Esophagus muscularis mucosa (tissue), 4 donors: ENCODE data around the gene SRP68. TPM values are rescaled to one million over a fixed set of nuclear protein-coding genes. Genes with fewer than 3 reads are reported as not detected.

Source experiments
- DNase-seq: peaks from one replicate; pipeline ENCODE4 v3.0.0-alpha.2; 2017; ENCODE audit errors: extremely low spot score
- H3K27ac ChIP-seq, 4 donors: fragments of 200-600 bp; sonication (generic); replicated peaks in 1 of 4; 1 replicate in 3 of 4; 2 replicates in 1 of 4; pipeline ENCODE4 v1.5.1; 2016 to 2019; ENCODE audit warnings: mild to moderate bottlenecking in 1 of 4
- H3K27me3 ChIP-seq, 4 donors: fragments of 200-600 bp; sonication (generic); one replicate each; pipeline versions ENCODE4 v1.5.1 to v1.6.0; 2016 to 2019
- H3K36me3 ChIP-seq, 4 donors: fragments of 200-600 bp; sonication (generic); one replicate each; pipeline ENCODE4 v1.5.1; 2016 to 2019
- H3K4me1 ChIP-seq, 4 donors: fragments of 200-600 bp; sonication (generic); one replicate each; pipeline ENCODE4 v1.5.1; 2016 to 2019
- H3K4me3 ChIP-seq, 4 donors: fragments of 200-600 bp; sonication (generic); 1 replicate in 2 of 4; 2 replicates in 2 of 4; pipeline ENCODE4 v1.5.1; 2016 to 2019; ENCODE audit warnings: mild to moderate bottlenecking in 4 of 4, moderate library complexity in 1 of 4
- H3K9me3 ChIP-seq, 4 donors: fragments of 200-600 bp; sonication (generic); 1 replicate in 3 of 4; 2 replicates in 1 of 4; pipeline ENCODE4 v1.5.1; 2016 to 2019
- EP300 ChIP-seq: sonication (generic); formaldehyde crosslinking; IDR thresholded peaks from one replicate; pipeline ENCODE4 v1.6.1; 2017; ENCODE audit warnings: antibody characterized with exemption
- POLR2A ChIP-seq: fragments of 450-650 bp; IDR thresholded peaks from one replicate; pipeline ENCODE4 v1.6.1; 2017; ENCODE audit warnings: antibody characterized with exemption, moderate library complexity, mild to moderate bottlenecking, low read depth
- POLR2AphosphoS5 ChIP-seq, 2 donors: sonication (generic); formaldehyde crosslinking; IDR thresholded peaks; one replicate each; pipeline ENCODE4 v1.6.1; 2017; ENCODE audit warnings: antibody characterized with exemption in 2 of 2
- WGBS: methylation state at CpG from one replicate; pipeline ENCODE4 v1.1.5; 2018; 5-methylcytosine and 5-hydroxymethylcytosine counted together
- intact Hi-C: fragments of 100-400 bp; cut with DNase I; formaldehyde crosslinking; loops from one replicate; pipeline ENCODE4 v1.15.1; 2023
- total RNA-seq, 4 donors: library from RNA; depleted of rRNA; stranded (reverse); fragments of >200 nt; gene quantifications; one replicate each; pipeline versions ENCODE4 v1.1.0 to v1.2.1, GENCODE V29; 2016
- TF ChIP-seq, protein P1 (sequence below), 3 experiments: fragments of 200-600 bp in 2 of 3; fragments of 450-650 bp in 1 of 3; sonication (generic) in 2 of 3; IDR thresholded peaks; one replicate each; pipeline ENCODE4 v1.5.1; 2017 to 2019; ENCODE audit warnings: antibody characterized with exemption in 3 of 3, mild to moderate bottlenecking in 2 of 3, moderate library complexity in 1 of 3

The SRP68 gene
- 10 to 100 TPM; 41.9 to 56.9 (median 50.0) TPM for total RNA-seq

DNA sequence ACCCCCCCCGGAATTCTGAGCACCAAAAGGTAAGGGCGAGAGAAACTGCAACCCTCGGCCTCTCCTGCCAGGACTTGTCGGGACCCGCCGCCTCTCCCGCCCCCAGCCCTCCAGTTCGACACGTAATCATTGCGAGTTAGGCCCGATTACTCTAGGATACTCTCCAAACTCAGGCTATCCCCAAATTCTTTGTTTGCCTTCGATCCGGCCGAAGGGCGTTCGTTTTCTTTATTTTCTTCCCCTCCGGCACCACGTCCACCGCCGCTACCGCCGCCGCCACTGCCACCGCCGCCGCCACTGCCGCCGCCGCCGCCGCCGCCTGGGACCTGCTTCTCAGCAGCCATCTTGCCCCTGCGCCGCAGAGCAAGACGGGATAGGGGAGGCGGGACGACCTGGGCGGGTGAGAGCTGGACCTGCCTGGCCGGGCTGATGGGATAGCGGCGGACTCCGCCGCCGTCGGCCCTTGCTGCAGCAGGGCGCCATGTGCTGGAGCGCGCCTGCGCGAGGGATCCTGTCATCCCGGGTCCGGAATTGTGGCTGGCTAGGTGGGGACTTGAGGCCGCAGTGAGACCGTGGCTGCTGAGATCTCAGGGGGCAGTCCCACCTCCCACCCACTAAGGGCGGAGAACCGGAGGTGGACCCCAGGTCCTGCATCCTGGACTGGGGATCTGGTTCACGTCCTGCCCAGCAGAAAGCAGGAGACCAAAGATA lies at the start of gene SRP68:
SRP68 (minus strand) TSS at position 370 of the 711 bp plus-strand sequence; CDS start at position 344, 26 bp downstream.
- peaks cover 10 to 25% (median 24%) of the 10 kb centered on the region in 4 donors for H3K36me3 ChIP-seq
- peak; percentile 97 for DNase-seq
- 0% methylated on average over 12 of the region's 57 CpGs for WGBS
- H3K4me3 ChIP-seq = peak within 1 kb of the TSS; percentile 72 to 84 (median 78)
- peaks cover 59 to 75% (median 64%) of the 10 kb centered on the region in 4 donors for H3K4me1 ChIP-seq
- H3K27me3 ChIP-seq = peaks cover 19 to 41% (median 36%) of the 10 kb centered on the region in 4 donors
- H3K27ac ChIP-seq = peak within 1 kb of the TSS; percentile 48 to 81 (median 80)
- no peaks in the 10 kb centered on the region for H3K9me3 ChIP-seq
- TF ChIP-seq, protein P1, sequence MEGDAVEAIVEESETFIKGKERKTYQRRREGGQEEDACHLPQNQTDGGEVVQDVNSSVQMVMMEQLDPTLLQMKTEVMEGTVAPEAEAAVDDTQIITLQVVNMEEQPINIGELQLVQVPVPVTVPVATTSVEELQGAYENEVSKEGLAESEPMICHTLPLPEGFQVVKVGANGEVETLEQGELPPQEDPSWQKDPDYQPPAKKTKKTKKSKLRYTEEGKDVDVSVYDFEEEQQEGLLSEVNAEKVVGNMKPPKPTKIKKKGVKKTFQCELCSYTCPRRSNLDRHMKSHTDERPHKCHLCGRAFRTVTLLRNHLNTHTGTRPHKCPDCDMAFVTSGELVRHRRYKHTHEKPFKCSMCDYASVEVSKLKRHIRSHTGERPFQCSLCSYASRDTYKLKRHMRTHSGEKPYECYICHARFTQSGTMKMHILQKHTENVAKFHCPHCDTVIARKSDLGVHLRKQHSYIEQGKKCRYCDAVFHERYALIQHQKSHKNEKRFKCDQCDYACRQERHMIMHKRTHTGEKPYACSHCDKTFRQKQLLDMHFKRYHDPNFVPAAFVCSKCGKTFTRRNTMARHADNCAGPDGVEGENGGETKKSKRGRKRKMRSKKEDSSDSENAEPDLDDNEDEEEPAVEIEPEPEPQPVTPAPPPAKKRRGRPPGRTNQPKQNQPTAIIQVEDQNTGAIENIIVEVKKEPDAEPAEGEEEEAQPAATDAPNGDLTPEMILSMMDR (IDR thresholded peaks at IDR 0.05) = peak in 1 of 3 experiments; percentile 18
- peak; percentile 78 to 89 for TF ChIP-seq POLR2AphosphoS5 (IDR thresholded peaks at IDR 0.05)
- no peak for TF ChIP-seq EP300
- TF ChIP-seq POLR2A = peak; percentile 42
- intact Hi-C loops = no loop called here

DNA sequence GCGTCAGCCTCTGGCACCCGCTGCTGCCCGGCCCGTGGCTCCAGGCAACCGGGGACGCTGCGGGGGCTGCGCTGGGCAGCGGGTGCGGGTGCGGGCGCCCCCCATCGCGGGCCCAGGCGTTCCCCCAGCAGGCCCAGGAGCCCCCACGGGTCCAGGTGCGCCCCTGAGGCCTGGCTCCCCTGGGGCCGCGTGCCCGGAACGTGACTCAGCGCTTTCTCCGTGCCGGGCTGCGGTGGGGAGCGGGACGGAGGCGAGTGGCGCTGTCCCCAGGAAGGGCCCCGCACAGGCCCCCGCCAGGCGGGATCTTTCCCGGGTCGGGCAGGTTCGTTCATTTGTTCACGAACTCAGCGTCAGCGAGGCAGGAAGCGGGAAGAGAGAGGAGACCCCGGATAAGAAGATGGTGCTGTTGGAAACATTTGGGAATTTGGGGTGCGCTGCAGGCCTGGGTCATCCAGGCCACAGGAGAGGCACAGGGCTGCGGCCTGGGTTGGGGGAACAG lies 49.7 kb upstream of the SRP68 start:
- H3K4me1 ChIP-seq = peaks cover 9 to 14% (median 12%) of the 10 kb centered on the region in 4 donors
- DNase-seq = no peak
- no peaks in the 10 kb centered on the region for H3K36me3 ChIP-seq
- H3K27ac ChIP-seq = peak overlapping the region in 2 of 4 donors; percentile 37 to 45
- H3K4me3 ChIP-seq = peak overlapping the region; percentile 46 to 56 (median 50)
- no peaks in the 10 kb centered on the region for H3K27me3 ChIP-seq
- 62% methylated on average over 7 of the region's 42 CpGs for WGBS
- intact Hi-C loops = loop anchor here (1.0 to 10.0 kb wide), 2 partner anchors 60 to 273 kb away; no protein-coding TSS in a partner anchor
- H3K9me3 ChIP-seq = no peaks in the 10 kb centered on the region
- TF ChIP-seq POLR2AphosphoS5 (IDR thresholded peaks at IDR 0.05) (no peak), EP300 (no peak), POLR2A (no peak)
- TF ChIP-seq, protein P1 (IDR thresholded peaks at IDR 0.05) = no peak

GRCh38 chr17:76120658-76121008 lies 48.3 kb upstream of the SRP68 start:
- peaks cover 9 to 14% (median 12%) of the 10 kb centered on the region in 4 donors for H3K4me1 ChIP-seq
- H3K36me3 ChIP-seq = no peaks in the 10 kb centered on the region
- DNase-seq = no peak
- no peaks in the 10 kb centered on the region for H3K27me3 ChIP-seq
- TF ChIP-seq EP300 = no peak
- no peak for TF ChIP-seq POLR2A
- TF ChIP-seq, protein P1 (IDR thresholded peaks at IDR 0.05) = no peak
- 87% methylated on average over 5 of the region's 5 CpGs for WGBS
- intact Hi-C loops = loop anchor here (1.0 to 10.0 kb wide), 3 partner anchors 62 to 274 kb away; no protein-coding TSS in a partner anchor
- no peak overlapping the region for H3K27ac ChIP-seq
- H3K4me3 ChIP-seq = no peak overlapping the region
- no peaks in the 10 kb centered on the region for H3K9me3 ChIP-seq

GRCh38 chr17:76119409-76120371 lies 47.4 kb upstream of the SRP68 start:
- intact Hi-C loops = loop anchor here (1.0 to 10.0 kb wide), 2 partner anchors 160 to 275 kb away; no protein-coding TSS in a partner anchor
- Histone ChIP-seq H3K4me1 (peaks cover 9 to 14% (median 12%) of the 10 kb centered on the region in 4 donors), H3K27me3 (no peaks in the 10 kb centered on the region), H3K9me3 (no peaks in the 10 kb centered on the region), H3K36me3 (no peaks in the 10 kb centered on the region), H3K4me3 (no peak overlapping the region), H3K27ac (no peak overlapping the region)
- 84% methylated on average over 19 of the region's 19 CpGs for WGBS
- TF ChIP-seq POLR2A (no peak), POLR2AphosphoS5 (IDR thresholded peaks at IDR 0.05) (no peak), EP300 (no peak)
- TF ChIP-seq, protein P1 (IDR thresholded peaks at IDR 0.05) = no peak
- DNase-seq = no peak
